A549 (cell line): ENCODE data around the gene CDH1.

Experiments used
- BHLHE40 ChIP-seq: IDR thresholded peaks from 2 replicates; pipeline ENCODE4 v1.6.1; 2012; ENCODE audit warnings: low read depth, low read length, inconsistent platforms
- CTCF ChIP-seq: fragments of >200 bp; sonication (Bioruptor Twin); formaldehyde crosslinking; IDR thresholded peaks from 3 replicates; pipeline ENCODE4 v1.5.1; 2016
- MAX ChIP-seq: IDR thresholded peaks from 2 replicates; pipeline ENCODE4 v1.6.1; 2012
- MAZ ChIP-seq: fragments of 150-350 bp; IDR thresholded peaks from 2 replicates; pipeline ENCODE4 v1.6.1; 2014; ENCODE audit warnings: antibody characterized with exemption, low read depth, low read length, borderline replicate concordance
- PHF8 ChIP-seq: fragments of 200-600 bp; sonication (generic); IDR thresholded peaks from 2 replicates; pipeline ENCODE4 v1.6.1; 2016; ENCODE audit warnings: low read depth, mild to moderate bottlenecking, antibody characterized with exemption, moderate library complexity, borderline replicate concordance

DNA sequence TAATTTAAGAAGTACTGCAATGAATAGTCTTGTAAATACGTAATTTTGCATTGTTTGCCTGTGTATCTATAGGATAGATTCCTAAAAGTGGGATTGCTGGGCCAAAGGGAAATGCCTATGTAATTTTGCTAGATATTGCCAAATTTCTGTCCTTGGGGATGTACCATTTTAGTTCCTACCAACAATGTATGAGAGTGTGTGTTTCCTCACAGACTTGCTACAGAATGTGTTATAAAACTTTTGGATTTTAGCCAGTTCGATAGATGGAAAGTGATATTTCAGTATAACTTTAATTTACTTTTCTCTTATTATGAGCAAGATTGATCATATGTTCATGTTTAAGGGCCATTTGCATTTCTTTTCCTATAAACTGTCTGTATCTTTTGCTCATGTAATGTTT is 114.5 kb downstream of the CDH1 start:
- TF ChIP-seq MAX (no peak), MAZ (no peak), PHF8 (no peak), BHLHE40 (no peak), CTCF (no peak)
